Measurements from ENCODE around the gene ATF4. TPM values are rescaled to one million over a fixed set of nuclear protein-coding genes. Genes with fewer than 3 reads are reported as not detected.

The ATF4 gene
- total and polyA plus RNA-seq, 2 of the 13 experiments (the other 11 are each of a cell fraction or from before 2014, with no cell fraction given), result 486 to 1,297 TPM

DNA sequence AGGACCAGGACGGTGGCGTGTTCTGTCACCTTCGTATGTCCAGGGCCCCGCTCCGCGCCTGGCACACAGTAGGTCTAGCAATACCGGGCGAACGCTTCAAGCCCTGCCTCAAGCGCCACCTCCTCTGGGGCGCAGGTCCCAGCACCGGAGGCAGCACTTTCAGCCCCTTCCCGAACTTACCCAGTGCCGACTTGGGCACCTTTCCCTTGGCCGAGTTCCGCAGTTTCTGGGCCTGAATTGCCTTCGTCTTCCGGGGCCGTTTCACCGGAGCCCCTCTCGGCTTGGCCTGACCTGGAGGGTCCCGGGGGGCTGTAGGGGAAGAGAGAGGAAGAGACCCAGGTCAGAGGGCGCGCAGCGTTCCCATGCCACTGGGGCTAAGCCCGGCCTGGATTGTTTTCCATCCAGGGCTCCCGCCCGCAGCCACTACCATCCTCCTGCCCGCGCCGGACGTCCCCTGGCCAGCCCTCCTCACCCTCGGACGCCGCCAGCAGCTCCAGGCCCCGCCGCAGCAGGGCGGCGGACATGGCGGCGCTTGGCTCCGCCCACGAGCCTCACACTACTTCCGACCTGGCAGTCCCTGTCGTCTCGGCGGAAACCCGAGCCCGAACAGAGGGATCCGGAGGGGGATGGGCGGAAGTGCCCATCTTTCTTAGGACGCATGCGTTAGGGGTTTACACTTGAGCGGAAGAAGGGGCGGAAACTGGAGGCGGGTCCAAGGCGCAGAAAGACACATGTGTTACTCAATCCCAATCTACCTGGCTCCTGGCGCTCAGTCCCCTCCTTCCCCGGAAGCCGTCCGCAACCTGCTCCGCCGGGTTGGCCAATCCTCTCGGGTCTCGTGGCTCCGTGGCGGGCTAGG, 12.1 kb downstream of the ATF4 start, which contains the start of gene RPS19BP1 (continued):
- TF ChIP-seq, protein P1, sequence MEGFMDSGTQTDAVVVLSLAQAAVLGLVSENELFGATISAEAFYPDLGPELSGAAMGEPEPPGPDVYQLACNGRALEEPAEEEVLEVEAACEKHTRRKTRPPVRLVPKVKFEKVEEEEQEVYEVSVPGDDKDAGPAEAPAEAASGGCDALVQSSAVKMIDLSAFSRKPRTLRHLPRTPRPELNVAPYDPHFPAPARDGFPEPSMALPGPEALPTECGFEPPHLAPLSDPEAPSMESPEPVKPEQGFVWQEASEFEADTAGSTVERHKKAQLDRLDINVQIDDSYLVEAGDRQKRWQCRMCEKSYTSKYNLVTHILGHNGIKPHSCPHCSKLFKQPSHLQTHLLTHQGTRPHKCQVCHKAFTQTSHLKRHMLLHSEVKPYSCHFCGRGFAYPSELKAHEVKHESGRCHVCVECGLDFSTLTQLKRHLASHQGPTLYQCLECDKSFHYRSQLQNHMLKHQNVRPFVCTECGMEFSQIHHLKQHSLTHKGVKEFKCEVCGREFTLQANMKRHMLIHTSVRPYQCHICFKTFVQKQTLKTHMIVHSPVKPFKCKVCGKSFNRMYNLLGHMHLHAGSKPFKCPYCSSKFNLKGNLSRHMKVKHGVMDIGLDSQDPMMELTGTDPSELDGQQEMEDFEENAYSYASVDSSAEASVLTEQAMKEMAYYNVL (CRISPR knock-in tag; IDR thresholded peaks at IDR 0.05; ENCODE audit: borderline replicate concordance), result peak; percentile 77; the same call in 1 of the 2 replicates
- TF ChIP-seq THYN1 (CRISPR knock-in tag; IDR thresholded peaks at IDR 0.05; ENCODE audit: borderline replicate concordance, low read depth), result no peak
- no peak for TF ChIP-seq MED13 (CRISPR knock-in tag; IDR thresholded peaks at IDR 0.05)
- TF ChIP-seq, protein P2, sequence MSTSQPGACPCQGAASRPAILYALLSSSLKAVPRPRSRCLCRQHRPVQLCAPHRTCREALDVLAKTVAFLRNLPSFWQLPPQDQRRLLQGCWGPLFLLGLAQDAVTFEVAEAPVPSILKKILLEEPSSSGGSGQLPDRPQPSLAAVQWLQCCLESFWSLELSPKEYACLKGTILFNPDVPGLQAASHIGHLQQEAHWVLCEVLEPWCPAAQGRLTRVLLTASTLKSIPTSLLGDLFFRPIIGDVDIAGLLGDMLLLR (CRISPR knock-in tag; IDR thresholded peaks at IDR 0.05), result no peak
- TF ChIP-seq, protein P3, sequence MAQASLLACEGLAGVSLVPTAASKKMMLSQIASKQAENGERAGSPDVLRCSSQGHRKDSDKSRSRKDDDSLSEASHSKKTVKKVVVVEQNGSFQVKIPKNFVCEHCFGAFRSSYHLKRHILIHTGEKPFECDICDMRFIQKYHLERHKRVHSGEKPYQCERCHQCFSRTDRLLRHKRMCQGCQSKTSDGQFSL (CRISPR knock-in tag; IDR thresholded peaks at IDR 0.05), result no peak
- TF ChIP-seq ZNF720 (CRISPR knock-in tag; IDR thresholded peaks at IDR 0.05), result no peak
- 0 out of 2 replicates have a peak, but pooled peaks have one; percentile 45 for TF ChIP-seq ZNF510 (CRISPR knock-in tag; IDR thresholded peaks at IDR 0.05; ENCODE audit: low read depth)
- TF ChIP-seq ZNF558 (CRISPR knock-in tag; IDR thresholded peaks at IDR 0.05; ENCODE audit: borderline replicate concordance), result peak; percentile 85; the same call in 1 of the 2 replicates
- TF ChIP-seq, protein P4, sequence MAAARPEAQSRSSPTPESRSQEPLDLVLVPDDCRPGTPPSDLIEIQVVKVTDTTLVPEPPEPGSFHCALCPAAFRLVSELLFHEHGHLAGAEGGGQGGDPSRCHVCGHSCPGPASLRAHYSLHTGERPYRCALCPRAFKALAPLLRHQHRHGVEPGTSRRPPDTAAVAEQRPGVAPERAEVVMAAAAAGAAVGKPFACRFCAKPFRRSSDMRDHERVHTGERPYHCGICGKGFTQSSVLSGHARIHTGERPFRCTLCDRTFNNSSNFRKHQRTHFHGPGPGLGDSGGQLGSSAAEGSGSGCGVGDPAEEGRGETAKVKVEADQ (CRISPR knock-in tag; IDR thresholded peaks at IDR 0.05; ENCODE audit: borderline replicate concordance), result peak; percentile 16; the same call in 1 of the 2 replicates
- TF ChIP-seq ZBTB38 (CRISPR knock-in tag; IDR thresholded peaks at IDR 0.05), result peak; percentile 53
- TF ChIP-seq RXRA (CRISPR knock-in tag; IDR thresholded peaks at IDR 0.05), result no peak; the same call in none of the 2 replicates
- TF ChIP-seq HMG20A (CRISPR knock-in tag; IDR thresholded peaks at IDR 0.05; ENCODE audit: borderline replicate concordance), result no peak
- TF ChIP-seq AGO1 (IDR thresholded peaks at IDR 0.05; ENCODE audit: low read depth, low read length, poor library complexity, severe bottlenecking), result peak; percentile 67
- TF ChIP-seq ZNF7 (CRISPR knock-in tag; IDR thresholded peaks at IDR 0.05), result no peak
- TF ChIP-seq POLR2A (IDR thresholded peaks at IDR 0.05; ENCODE audit: insufficient read depth in 1 of 2, low read depth in 2 of 2, low read length in 2 of 2), result peak; percentile 85 to 91
- TF ChIP-seq GATA4 (IDR thresholded peaks at IDR 0.05; ENCODE audit: borderline replicate concordance, low read depth), result peak; percentile 68
- TF ChIP-seq, protein P5, sequence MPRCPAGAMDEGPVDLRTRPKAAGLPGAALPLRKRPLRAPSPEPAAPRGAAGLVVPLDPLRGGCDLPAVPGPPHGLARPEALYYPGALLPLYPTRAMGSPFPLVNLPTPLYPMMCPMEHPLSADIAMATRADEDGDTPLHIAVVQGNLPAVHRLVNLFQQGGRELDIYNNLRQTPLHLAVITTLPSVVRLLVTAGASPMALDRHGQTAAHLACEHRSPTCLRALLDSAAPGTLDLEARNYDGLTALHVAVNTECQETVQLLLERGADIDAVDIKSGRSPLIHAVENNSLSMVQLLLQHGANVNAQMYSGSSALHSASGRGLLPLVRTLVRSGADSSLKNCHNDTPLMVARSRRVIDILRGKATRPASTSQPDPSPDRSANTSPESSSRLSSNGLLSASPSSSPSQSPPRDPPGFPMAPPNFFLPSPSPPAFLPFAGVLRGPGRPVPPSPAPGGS (CRISPR knock-in tag; IDR thresholded peaks at IDR 0.05), result no peak; the same call in 1 of the 2 replicates
- TF ChIP-seq ZNF75D (CRISPR knock-in tag; IDR thresholded peaks at IDR 0.05; ENCODE audit: borderline replicate concordance), result no peak
- TF ChIP-seq, protein P6, sequence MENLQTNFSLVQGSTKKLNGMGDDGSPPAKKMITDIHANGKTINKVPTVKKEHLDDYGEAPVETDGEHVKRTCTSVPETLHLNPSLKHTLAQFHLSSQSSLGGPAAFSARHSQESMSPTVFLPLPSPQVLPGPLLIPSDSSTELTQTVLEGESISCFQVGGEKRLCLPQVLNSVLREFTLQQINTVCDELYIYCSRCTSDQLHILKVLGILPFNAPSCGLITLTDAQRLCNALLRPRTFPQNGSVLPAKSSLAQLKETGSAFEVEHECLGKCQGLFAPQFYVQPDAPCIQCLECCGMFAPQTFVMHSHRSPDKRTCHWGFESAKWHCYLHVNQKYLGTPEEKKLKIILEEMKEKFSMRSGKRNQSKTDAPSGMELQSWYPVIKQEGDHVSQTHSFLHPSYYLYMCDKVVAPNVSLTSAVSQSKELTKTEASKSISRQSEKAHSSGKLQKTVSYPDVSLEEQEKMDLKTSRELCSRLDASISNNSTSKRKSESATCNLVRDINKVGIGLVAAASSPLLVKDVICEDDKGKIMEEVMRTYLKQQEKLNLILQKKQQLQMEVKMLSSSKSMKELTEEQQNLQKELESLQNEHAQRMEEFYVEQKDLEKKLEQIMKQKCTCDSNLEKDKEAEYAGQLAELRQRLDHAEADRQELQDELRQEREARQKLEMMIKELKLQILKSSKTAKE (CRISPR knock-in tag; IDR thresholded peaks at IDR 0.05; ENCODE audit: borderline replicate concordance), result no peak
- TF ChIP-seq, protein P7, sequence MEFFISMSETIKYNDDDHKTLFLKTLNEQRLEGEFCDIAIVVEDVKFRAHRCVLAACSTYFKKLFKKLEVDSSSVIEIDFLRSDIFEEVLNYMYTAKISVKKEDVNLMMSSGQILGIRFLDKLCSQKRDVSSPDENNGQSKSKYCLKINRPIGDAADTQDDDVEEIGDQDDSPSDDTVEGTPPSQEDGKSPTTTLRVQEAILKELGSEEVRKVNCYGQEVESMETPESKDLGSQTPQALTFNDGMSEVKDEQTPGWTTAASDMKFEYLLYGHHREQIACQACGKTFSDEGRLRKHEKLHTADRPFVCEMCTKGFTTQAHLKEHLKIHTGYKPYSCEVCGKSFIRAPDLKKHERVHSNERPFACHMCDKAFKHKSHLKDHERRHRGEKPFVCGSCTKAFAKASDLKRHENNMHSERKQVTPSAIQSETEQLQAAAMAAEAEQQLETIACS (CRISPR knock-in tag; IDR thresholded peaks at IDR 0.05), result no peak

Measured in HepG2 (cell line).